ENCODE data around the gene SLIT1.

DNA sequence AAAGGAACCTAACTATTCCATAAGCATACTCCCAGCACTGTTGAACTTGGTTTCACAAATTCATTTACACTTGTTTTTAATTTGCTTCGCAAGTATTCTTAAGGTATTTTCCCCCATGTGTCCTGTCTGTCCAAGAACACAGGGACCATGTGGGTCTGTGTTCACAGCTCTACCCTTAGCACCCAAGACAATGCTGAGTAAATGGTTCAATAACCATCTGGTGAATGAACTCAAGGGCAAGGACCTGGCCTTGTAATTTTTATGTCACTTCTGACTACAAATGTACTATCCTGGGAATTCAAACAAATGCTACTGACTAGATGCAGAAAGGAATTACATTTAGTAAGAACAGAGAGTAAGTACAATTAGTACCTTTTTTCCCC is 43.0 kb upstream of the SLIT1 start:
- TF ChIP-seq, protein P1, sequence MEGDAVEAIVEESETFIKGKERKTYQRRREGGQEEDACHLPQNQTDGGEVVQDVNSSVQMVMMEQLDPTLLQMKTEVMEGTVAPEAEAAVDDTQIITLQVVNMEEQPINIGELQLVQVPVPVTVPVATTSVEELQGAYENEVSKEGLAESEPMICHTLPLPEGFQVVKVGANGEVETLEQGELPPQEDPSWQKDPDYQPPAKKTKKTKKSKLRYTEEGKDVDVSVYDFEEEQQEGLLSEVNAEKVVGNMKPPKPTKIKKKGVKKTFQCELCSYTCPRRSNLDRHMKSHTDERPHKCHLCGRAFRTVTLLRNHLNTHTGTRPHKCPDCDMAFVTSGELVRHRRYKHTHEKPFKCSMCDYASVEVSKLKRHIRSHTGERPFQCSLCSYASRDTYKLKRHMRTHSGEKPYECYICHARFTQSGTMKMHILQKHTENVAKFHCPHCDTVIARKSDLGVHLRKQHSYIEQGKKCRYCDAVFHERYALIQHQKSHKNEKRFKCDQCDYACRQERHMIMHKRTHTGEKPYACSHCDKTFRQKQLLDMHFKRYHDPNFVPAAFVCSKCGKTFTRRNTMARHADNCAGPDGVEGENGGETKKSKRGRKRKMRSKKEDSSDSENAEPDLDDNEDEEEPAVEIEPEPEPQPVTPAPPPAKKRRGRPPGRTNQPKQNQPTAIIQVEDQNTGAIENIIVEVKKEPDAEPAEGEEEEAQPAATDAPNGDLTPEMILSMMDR (IDR thresholded peaks at IDR 0.05 in 4 of 5, conservative IDR thresholded peaks at IDR 0.05 in 1 of 5) = no peak
- no peak for TF ChIP-seq POLR2A (IDR thresholded peaks at IDR 0.05)
